Smooth muscle cell of the umbilical artery (primary cell): ENCODE measurements around the gene PTRH2. TPM values are rescaled to one million over a fixed set of nuclear protein-coding genes. Genes with fewer than 3 reads are reported as not detected.

Source experiments
- total RNA-seq: library from RNA; depleted of rRNA; stranded (reverse); fragments of >200 nt; gene quantifications from 2 replicates; pipeline ENCODE4 v1.2.3, GENCODE V29; 2014

Gene PTRH2
- total RNA-seq: 16.9 and 24.2 TPM in 2 replicates

GRCh38 chr17:59707149-59707970 is at the start of gene PTRH2, which contains the start of gene VMP1:
Gene PTRH2 (minus strand): TSS chr17:59707430. CDS start chr17:59697978, 9,452 bp downstream.
Gene VMP1 (plus strand): TSS chr17:59707654. CDS start chr17:59731447, 23,793 bp downstream.

Other genes with a start within 250 kb of the PTRH2 start
- 54.5 and 74.8 TPM in 2 replicates for gene DHX40, start 141.8 kb downstream of the PTRH2 start, total RNA-seq
- gene CLTC, start 87.5 kb downstream of the PTRH2 start, total RNA-seq: 641 and 956 TPM in 2 replicates
- 198 and 313 TPM in 2 replicates for gene VMP1, start 224 bp upstream of the PTRH2 start, total RNA-seq
- gene TUBD1, start 185.5 kb upstream of the PTRH2 start, total RNA-seq: 3.4 and 4.2 TPM in 2 replicates
- gene RPS6KB1, start 185.7 kb upstream of the PTRH2 start, total RNA-seq: 22.3 and 23.3 TPM in 2 replicates